Fibroblast of lung (primary cell): Measurements from ENCODE around the gene ATAD3B. TPM values are rescaled to one million over a fixed set of nuclear protein-coding genes. Genes with fewer than 3 reads are reported as not detected.
"Not testable (repeated sequence)": the region's sequence is repeated elsewhere in the genome, so short reads cannot be mapped to it uniquely, and the experiment has no call there.

Source experiments
- DNase-seq, 2 donors: peaks; one replicate each; pipeline versions ENCODE4 v3.0.0 to v3.0.0-alpha.2; 2010; ENCODE audit warnings: low read depth in 2 of 2
- H2AFZ ChIP-seq: 2 replicates; pipeline ENCODE4 v1.5.1; 2012; ENCODE audit warnings: low read length, control low read depth, inconsistent platforms
- H3K27ac ChIP-seq: 2 replicates; pipeline ENCODE4 v1.5.1; 2011; ENCODE audit warnings: low read length, control low read depth; ENCODE audit not compliant: insufficient read depth
- H3K27me3 ChIP-seq: 2 replicates; pipeline ENCODE4 v1.5.1; 2011; ENCODE audit warnings: mild to moderate bottlenecking, low read length; ENCODE audit not compliant: control insufficient read depth, insufficient read depth
- H3K36me3 ChIP-seq: 2 replicates; pipeline ENCODE4 v1.5.1; 2011; ENCODE audit warnings: low read length; ENCODE audit not compliant: control insufficient read depth, insufficient read depth
- H3K4me1 ChIP-seq: 2 replicates; pipeline ENCODE4 v1.5.1; 2011; ENCODE audit warnings: low read length; ENCODE audit not compliant: control insufficient read depth, insufficient read depth; ENCODE audit errors: extremely low read depth
- H3K4me2 ChIP-seq: 2 replicates; pipeline ENCODE4 v1.5.1; 2011; ENCODE audit warnings: low read length, control low read depth; ENCODE audit not compliant: insufficient read depth; ENCODE audit errors: extremely low read depth
- H3K4me3 ChIP-seq, 4 experiments: fragments of 200-600 bp in 1 of 4; sonication (generic) in 1 of 4; replicated peaks in 1 of 4; 2 replicates each; pipeline ENCODE4 v1.5.1; 2011 to 2016; ENCODE audit warnings: low read length in 4 of 4, low read depth in 3 of 4, mild to moderate bottlenecking in 3 of 4, control low read depth in 2 of 4, inconsistent platforms in 1 of 4, mixed read lengths in 1 of 4; ENCODE audit not compliant: insufficient read depth in 1 of 4; ENCODE audit errors: control extremely low read depth in 1 of 4
- H3K79me2 ChIP-seq: 2 replicates; pipeline ENCODE4 v1.5.1; 2012; ENCODE audit warnings: mild to moderate bottlenecking, low read length, inconsistent platforms; ENCODE audit not compliant: control insufficient read depth, insufficient read depth
- H3K9ac ChIP-seq: 2 replicates; pipeline ENCODE4 v1.5.1; 2011; ENCODE audit warnings: mild to moderate bottlenecking, low read length, control low read depth; ENCODE audit not compliant: insufficient read depth
- H3K9me3 ChIP-seq: 2 replicates; pipeline ENCODE4 v1.5.1; 2012; ENCODE audit warnings: low read depth, low read length; ENCODE audit not compliant: control insufficient read depth, insufficient read depth
- H4K20me1 ChIP-seq: 2 replicates; pipeline ENCODE4 v1.5.1; 2011; ENCODE audit warnings: low read length; ENCODE audit not compliant: control insufficient read depth, insufficient read depth; ENCODE audit errors: extremely low read depth
- EZH2 ChIP-seq: IDR thresholded peaks from 2 replicates; pipeline ENCODE4 v1.5.1; 2012; ENCODE audit warnings: low read length, control low read depth, mild to moderate bottlenecking; ENCODE audit errors: missing control alignments
- polyA plus RNA-seq, 2 donors: library from polyadenylated mRNA; depleted of rRNA in 1 of 2; stranded (reverse) in 1 of 2; unstranded in 1 of 2; fragments of >200 nt; gene quantifications; 2 replicates each; pipeline ENCODE4 v1.2.1, GENCODE V29; 2011 to 2012; ENCODE audit warnings: missing spikeins in 1 of 2
- total RNA-seq: library from RNA; depleted of rRNA; stranded (reverse); fragments of >200 nt; gene quantifications from 2 replicates; pipeline ENCODE4 v1.2.1, GENCODE V29; 2014
- TF ChIP-seq, protein P1 (sequence below), 2 donors: IDR thresholded peaks in 1 of 2; conservative IDR thresholded peaks in 1 of 2; 1 replicate in 1 of 2; 2 replicates in 1 of 2; pipeline ENCODE4 v1.5.1; 2011 to 2012; ENCODE audit warnings: low read length in 2 of 2, control low read depth in 1 of 2, inconsistent platforms in 1 of 2, low read depth in 1 of 2, mild to moderate bottlenecking in 1 of 2

The ATAD3B gene
- total and polyA plus RNA-seq, 2 donors (not counting 1 experiment from before 2014, with no cell fraction given): 7.0 to 15.0 TPM

DNA sequence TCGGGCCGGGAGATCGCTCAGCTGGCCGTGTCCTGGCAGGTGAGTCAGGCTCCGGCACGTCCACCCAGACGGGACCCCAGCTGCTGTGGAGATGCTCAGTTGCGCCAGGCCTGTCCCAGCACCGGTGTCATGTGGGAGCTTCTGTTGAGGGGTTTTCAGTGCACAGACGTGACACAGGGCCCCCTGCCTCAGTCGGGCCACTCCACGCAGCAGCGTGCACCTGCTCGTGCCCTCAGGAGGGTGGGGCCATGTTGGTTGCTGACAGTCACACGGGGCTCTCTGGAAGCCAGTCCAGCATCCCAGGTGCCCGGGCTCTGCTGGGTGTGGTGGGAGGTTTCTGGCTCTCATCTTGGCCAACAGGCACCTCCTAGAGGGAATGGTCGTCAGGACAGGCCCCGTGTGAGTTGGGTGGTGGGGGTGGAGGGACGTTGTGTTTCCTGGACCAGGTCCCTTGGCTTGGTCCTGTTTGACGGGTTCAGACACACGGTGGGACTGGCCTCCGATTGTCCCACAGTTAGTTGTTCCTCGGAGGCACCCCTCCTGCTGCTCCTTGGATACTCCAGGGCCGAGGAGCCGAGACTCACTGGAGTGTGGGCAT, 19.2 kb downstream of the ATAD3B start:
- H3K9me3 ChIP-seq: no peaks in the 10 kb centered on the region
- H3K36me3 ChIP-seq: peaks cover 20% of the 10 kb centered on the region
- H3K27me3 ChIP-seq: no peaks in the 10 kb centered on the region
- H4K20me1 ChIP-seq: no peaks in the 10 kb centered on the region
- H3K9ac ChIP-seq: no peak overlapping the region
- no peak for TF ChIP-seq EZH2
- TF ChIP-seq, protein P1, sequence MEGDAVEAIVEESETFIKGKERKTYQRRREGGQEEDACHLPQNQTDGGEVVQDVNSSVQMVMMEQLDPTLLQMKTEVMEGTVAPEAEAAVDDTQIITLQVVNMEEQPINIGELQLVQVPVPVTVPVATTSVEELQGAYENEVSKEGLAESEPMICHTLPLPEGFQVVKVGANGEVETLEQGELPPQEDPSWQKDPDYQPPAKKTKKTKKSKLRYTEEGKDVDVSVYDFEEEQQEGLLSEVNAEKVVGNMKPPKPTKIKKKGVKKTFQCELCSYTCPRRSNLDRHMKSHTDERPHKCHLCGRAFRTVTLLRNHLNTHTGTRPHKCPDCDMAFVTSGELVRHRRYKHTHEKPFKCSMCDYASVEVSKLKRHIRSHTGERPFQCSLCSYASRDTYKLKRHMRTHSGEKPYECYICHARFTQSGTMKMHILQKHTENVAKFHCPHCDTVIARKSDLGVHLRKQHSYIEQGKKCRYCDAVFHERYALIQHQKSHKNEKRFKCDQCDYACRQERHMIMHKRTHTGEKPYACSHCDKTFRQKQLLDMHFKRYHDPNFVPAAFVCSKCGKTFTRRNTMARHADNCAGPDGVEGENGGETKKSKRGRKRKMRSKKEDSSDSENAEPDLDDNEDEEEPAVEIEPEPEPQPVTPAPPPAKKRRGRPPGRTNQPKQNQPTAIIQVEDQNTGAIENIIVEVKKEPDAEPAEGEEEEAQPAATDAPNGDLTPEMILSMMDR (conservative IDR thresholded peaks at IDR 0.05 in 1 of 2, IDR thresholded peaks at IDR 0.05 in 1 of 2; ENCODE audit: low read depth in 1 of 2, low read length in 2 of 2): no peak
- H3K4me2 ChIP-seq: no peak overlapping the region
- H3K4me1 ChIP-seq: no peaks in the 10 kb centered on the region
- H3K79me2 ChIP-seq: no peaks in the 10 kb centered on the region
- DNase-seq: no peak
- H3K27ac ChIP-seq: no peak overlapping the region
- no peak overlapping the region for H3K4me3 ChIP-seq
- H2AFZ ChIP-seq: no peak overlapping the region

DNA sequence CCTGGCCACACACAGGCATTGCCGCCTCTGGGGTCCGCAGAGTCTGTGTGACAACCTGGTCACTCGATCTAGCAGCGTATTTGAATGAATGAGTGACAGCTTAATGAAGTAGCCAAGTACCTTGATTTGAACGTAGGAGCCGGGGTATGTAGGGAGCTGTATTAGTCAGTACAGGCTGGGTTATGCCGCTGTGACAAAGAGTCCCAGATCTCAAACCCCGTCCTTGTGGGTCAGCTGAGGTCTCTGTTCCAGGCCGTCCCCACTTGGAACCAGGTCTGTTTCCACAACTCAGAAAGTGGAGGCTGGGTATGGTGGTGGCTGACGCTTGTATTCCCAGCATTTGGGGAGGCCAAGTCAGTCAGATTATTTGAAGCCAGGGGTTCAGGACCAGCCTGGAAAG, 20.0 kb downstream of the ATAD3B start:
- H3K27me3 ChIP-seq: no peaks in the 10 kb centered on the region
- no peak overlapping the region for H3K27ac ChIP-seq
- no peaks in the 10 kb centered on the region for H3K9me3 ChIP-seq
- no peak overlapping the region for H3K4me3 ChIP-seq
- H3K36me3 ChIP-seq: peaks cover 22% of the 10 kb centered on the region
- no peak overlapping the region for H2AFZ ChIP-seq
- H3K79me2 ChIP-seq: no peaks in the 10 kb centered on the region
- no peak for DNase-seq
- TF ChIP-seq, protein P1 (conservative IDR thresholded peaks at IDR 0.05 in 1 of 2, IDR thresholded peaks at IDR 0.05 in 1 of 2; ENCODE audit: low read depth in 1 of 2, low read length in 2 of 2): no peak
- TF ChIP-seq EZH2: no peak
- H3K4me1 ChIP-seq: no peaks in the 10 kb centered on the region
- no peak overlapping the region for H3K4me2 ChIP-seq
- H3K9ac ChIP-seq: no peak overlapping the region
- H4K20me1 ChIP-seq: no peaks in the 10 kb centered on the region

DNA sequence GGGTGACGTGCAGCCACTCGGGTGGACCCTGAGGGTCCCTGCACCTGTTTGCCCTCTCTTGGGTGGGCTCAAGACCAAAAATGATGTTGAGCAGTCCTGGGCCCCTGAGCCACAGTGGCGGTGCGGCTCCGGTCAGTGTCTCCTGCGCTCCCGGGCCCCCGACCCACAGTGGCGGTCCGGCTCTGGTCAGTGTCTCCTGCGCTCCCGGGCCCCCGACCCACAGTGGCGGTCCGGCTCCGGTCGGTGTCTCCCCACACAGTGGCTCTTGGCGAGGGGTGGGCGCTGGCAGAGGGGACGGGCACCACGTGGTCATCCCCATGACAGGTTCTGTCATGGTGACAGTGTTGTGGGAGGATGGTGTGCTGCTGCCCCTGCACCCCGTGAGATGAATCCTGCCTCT, 22.7 kb downstream of the ATAD3B start:
- H3K27me3 ChIP-seq, H3K4me2 ChIP-seq, DNase-seq, H3K4me3 ChIP-seq, H3K9ac ChIP-seq, H3K9me3 ChIP-seq, H2AFZ ChIP-seq, H3K27ac ChIP-seq, H4K20me1 ChIP-seq, H3K4me1 ChIP-seq, H3K79me2 ChIP-seq: not testable (repeated sequence)
- H3K36me3 ChIP-seq: peaks cover 18% of the 10 kb centered on the region

DNA sequence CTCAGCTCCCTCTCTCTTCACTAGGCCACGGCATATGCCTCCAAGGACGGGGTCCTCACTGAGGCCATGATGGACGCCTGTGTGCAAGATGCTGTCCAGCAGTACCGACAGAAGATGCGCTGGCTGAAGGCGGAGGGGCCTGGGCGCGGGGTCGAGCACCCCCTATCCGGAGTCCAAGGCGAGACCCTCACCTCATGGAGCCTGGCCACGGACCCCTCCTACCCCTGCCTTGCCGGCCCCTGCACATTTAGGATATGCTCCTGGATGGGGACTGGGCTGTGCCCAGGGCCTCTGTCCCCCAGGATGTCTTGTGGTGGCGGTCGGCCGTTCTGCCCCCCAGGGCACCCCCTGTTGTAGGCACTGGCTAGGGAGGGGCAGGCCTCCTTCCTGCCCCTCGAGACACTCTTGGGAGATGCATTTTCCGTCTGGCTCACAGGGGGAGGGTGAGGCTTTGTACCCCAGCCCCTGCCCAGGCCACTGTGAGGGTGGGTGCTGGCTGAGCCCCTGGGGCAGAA, 24.0 kb downstream of the ATAD3B start:
- not testable (repeated sequence) for H3K4me3 ChIP-seq, H3K27ac ChIP-seq, DNase-seq, H3K79me2 ChIP-seq, H3K4me1 ChIP-seq, H4K20me1 ChIP-seq, H3K27me3 ChIP-seq, H2AFZ ChIP-seq, H3K9ac ChIP-seq, H3K9me3 ChIP-seq, H3K4me2 ChIP-seq
- peaks cover 13% of the 10 kb centered on the region for H3K36me3 ChIP-seq
